WI38 (cell line): Measurements from ENCODE around the gene CAPN2.

Source experiments
- H3K4me3 ChIP-seq: 2 replicates; pipeline ENCODE4 v1.5.1; 2011; ENCODE audit warnings: low read depth, mild to moderate bottlenecking, control low read depth, low read length
- TF ChIP-seq, protein P1 (sequence below): IDR thresholded peaks from 2 replicates; pipeline ENCODE4 v1.5.1; 2012; ENCODE audit warnings: low read depth, mild to moderate bottlenecking, control low read depth, low read length

CAPN2 gene

DNA sequence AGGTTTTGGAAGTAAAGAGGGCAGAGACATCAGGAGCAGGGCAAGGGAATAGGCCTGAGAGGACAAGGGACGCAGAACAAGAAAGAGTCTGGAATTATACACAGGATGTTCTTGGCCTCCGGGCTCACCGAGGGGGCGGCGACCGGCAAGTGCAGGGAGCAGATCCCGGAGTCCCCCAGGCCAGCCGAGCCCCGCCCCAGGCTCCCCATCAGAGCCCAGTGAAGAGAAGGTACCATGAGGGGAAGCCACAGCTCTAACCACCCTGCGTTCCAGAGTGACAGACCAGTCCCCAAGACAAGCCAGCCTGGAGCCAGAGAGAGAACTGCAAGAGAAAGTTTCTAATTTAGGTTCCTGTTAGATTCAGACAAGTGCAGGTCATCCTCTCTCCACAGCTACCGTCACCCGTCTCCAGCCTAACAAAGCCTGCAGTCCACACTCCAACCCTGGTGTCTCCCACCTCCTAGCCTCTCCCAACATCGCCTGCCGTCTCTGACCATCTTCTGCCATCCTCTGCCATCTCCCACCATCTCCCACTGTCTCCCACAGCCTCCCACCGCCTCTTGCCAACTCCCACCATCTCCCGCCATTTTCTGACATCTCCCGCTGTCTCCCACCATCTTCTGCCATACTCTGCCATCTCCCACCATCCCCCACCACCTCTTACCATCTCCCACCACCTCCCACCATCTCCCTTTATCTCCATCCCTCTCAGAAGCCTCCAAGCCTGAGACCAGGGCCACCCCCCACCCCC lies 42.5 kb downstream of the CAPN2 start:
- TF ChIP-seq, protein P1, sequence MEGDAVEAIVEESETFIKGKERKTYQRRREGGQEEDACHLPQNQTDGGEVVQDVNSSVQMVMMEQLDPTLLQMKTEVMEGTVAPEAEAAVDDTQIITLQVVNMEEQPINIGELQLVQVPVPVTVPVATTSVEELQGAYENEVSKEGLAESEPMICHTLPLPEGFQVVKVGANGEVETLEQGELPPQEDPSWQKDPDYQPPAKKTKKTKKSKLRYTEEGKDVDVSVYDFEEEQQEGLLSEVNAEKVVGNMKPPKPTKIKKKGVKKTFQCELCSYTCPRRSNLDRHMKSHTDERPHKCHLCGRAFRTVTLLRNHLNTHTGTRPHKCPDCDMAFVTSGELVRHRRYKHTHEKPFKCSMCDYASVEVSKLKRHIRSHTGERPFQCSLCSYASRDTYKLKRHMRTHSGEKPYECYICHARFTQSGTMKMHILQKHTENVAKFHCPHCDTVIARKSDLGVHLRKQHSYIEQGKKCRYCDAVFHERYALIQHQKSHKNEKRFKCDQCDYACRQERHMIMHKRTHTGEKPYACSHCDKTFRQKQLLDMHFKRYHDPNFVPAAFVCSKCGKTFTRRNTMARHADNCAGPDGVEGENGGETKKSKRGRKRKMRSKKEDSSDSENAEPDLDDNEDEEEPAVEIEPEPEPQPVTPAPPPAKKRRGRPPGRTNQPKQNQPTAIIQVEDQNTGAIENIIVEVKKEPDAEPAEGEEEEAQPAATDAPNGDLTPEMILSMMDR, result no peak
- no peak overlapping the region for H3K4me3 ChIP-seq

- TF ChIP-seq, protein P1, result no peak
Observed at GRCh38 chr1:223755432-223755792, 43.1 kb downstream of the CAPN2 start.

GRCh38 chr1:223755992-223756775 lies 43.8 kb downstream of the CAPN2 start:
- TF ChIP-seq, protein P1, result no peak
- H3K4me3 ChIP-seq, result no peak overlapping the region

More at GRCh38 chr1:223755432-223755792, 43.1 kb downstream of the CAPN2 start:
- no peak overlapping the region for H3K4me3 ChIP-seq

DNA sequence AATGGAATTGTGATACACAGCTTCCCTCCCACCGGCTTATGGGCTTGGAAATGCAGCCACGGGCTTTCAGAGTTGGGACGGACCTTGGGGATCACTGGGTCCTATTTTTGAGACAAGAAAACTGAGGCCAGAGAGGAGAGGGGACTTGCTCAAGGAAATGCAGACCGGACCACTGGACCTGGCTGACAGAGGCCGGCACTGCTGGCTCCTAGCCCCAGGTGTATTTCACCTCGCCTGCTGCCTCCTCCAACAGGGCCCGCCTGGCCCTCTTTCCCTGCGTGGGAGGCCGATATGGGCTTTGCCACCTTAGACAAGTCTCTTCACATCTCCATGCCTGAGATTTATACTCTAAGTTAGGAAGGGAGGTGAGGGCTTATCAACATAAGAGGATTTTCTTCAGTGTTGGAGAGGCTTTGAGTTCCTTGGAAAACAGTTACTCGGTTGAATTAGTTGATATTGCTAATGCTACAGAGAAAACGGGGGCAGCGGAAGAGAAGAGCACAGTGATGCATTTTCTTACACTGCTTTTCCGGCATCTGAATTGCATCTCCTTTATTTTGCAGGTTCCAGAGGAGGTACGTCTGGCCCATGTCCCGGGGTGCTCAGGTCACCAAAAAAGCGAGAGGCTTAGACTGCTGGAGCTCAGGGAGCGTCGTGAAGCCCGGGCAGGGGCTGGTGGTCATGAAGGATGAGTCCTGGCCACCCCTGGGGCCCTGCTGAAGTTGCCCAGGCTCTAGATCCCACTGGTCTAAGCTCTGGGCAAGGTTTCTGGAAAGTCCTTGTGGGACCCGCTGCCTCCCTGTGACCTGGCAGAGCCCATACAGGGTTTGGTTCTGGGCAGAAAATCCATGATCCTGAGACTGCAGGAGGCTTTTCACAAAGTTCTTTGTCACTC lies 44.7 kb downstream of the CAPN2 start:
- H3K4me3 ChIP-seq, result no peak overlapping the region
- TF ChIP-seq, protein P1, result no peak

- TF ChIP-seq, protein P1, result no peak
- H3K4me3 ChIP-seq, result no peak overlapping the region
Observed at GRCh38 chr1:223758734-223759133, 46.4 kb downstream of the CAPN2 start.

GRCh38 chr1:223759273-223759672 lies 46.9 kb downstream of the CAPN2 start:
- H3K4me3 ChIP-seq, result no peak overlapping the region
- TF ChIP-seq, protein P1, result no peak
